GM19238 (cell line): ENCODE results near the gene HSDL1.

Source experiments
- DNase-seq: peaks from one replicate; pipeline ENCODE4 v3.0.0; 2011; ENCODE audit warnings: low spot score; ENCODE audit not compliant: insufficient read length

HSDL1 gene

GRCh38 chr16:84144859-84145639 is at the start of gene HSDL1, which contains the start of gene DNAAF1:
Gene HSDL1 (minus strand): TSS chr16:84145177. CDS start chr16:84131321, 13,856 bp downstream.
Gene DNAAF1 (plus strand): TSS chr16:84145308. CDS start chr16:84145441, 133 bp downstream.
- DNase-seq = peak; percentile 93

- DNase-seq = no peak
These were observed 49.0 kb upstream of the HSDL1 start for GRCh38 chr16:84194018-84194417.

GRCh38 chr16:84193480-84193879 is 48.5 kb upstream of the HSDL1 start:
- DNase-seq = no peak

- no peak for DNase-seq
These were observed 46.5 kb upstream of the HSDL1 start for GRCh38 chr16:84191466-84191865.

- DNase-seq = no peak
These were observed 45.9 kb upstream of the HSDL1 start, which contains the start of gene ADAD2 for GRCh38 chr16:84190731-84191388. Gene ADAD2 (plus strand): TSS chr16:84191157. CDS start chr16:84191231, 74 bp downstream.

- peak; percentile 99 for DNase-seq
These were observed 41.9 kb upstream of the HSDL1 start, which contains the start of gene TAF1C for GRCh38 chr16:84186685-84187437. Gene TAF1C (minus strand): TSS chr16:84187057. CDS start chr16:84184988, 2,069 bp downstream.

- DNase-seq = no peak
These were observed 39.8 kb upstream of the HSDL1 start for GRCh38 chr16:84184775-84185174.

GRCh38 chr16:84183911-84184591 is 39.1 kb upstream of the HSDL1 start:
- DNase-seq = no peak

- no peak for DNase-seq
These were observed 38.5 kb upstream of the HSDL1 start for GRCh38 chr16:84183572-84183875.

- no peak for DNase-seq
These were observed 37.9 kb upstream of the HSDL1 start for GRCh38 chr16:84182680-84183571.

GRCh38 chr16:84182104-84182503 is 37.1 kb upstream of the HSDL1 start:
- no peak for DNase-seq

GRCh38 chr16:84181144-84181915 is 36.4 kb upstream of the HSDL1 start:
- no peak for DNase-seq

- DNase-seq = no peak
These were observed 35.7 kb upstream of the HSDL1 start for GRCh38 chr16:84180519-84181140.

- no peak for DNase-seq
These were observed 34.8 kb upstream of the HSDL1 start for GRCh38 chr16:84179612-84180320.

- DNase-seq = no peak
These were observed 34.1 kb upstream of the HSDL1 start for GRCh38 chr16:84178892-84179611.

- DNase-seq = no peak
These were observed 33.3 kb upstream of the HSDL1 start for GRCh38 chr16:84178146-84178765.

- no peak for DNase-seq
These were observed 32.7 kb upstream of the HSDL1 start for GRCh38 chr16:84177741-84178073.
